ENCODE results near the gene RIPPLY2. TPM values are rescaled to one million over a fixed set of nuclear protein-coding genes. Genes with fewer than 3 reads are reported as not detected.
A peak's percentile ranks its signal among the peaks of the same experiment; 100 is the strongest.

RIPPLY2 gene
- total and polyA plus RNA-seq, 4 experiments from 2014 or later = not detected

DNA sequence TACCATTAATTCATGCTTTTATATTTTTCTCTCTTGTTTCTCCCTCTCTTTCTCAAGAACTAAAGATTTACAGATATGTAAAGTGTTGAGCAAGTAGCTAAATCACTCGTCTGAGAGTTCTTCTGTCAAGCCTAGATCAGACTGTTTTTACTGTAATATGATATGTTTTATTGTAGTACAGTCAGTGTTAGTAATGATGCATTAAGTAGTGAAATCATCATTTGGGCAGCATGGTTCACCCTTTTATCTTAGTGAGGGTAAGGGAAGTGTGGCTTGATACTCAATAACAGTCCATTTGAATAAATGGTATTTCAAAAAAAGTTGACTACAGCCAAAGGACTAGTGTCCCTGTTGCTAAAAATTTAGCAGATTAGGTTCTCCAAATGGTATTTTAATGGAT lies 15.5 kb downstream of the RIPPLY2 start:
- H3K9me3 Mint-ChIP-seq = peaks cover 5 to 15% (median 9%) of the 10 kb centered on the region in 8 donors
- POLR2A ChIA-PET (ENCODE audit: partially characterized antibody) = no interaction called here

DNA sequence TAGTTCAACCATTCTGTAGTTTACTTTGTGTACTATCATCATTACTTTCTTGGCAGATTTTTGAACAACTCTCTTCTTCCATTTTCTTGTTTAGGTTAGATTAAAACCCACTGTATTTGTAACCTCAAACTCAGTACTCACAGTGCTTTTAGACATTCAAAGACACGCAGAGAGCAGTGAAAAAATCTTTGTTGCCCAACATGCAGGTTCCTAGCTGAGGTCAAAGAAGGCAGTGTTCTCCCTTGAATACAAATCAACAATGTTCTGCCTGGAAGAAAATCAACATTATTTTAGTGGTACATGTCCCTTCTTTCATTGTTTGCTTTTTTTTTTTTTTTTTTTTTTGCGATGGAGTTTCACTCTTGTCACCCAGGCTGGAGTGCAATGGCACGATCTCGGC lies 17.5 kb downstream of the RIPPLY2 start:
- Mint-ChIP-seq H3K36me3 (peaks cover 45 to 50% of the 10 kb centered on the region in 2 donors), H3K9me3 (peaks cover 5 to 15% (median 9%) of the 10 kb centered on the region in 8 donors), H3K4me3 (no peak overlapping the region), H3K27me3 (no peaks in the 10 kb centered on the region), H3K4me1 (peaks cover 22 to 40% (median 25%) of the 10 kb centered on the region in 4 donors), H3K27ac (no peak overlapping the region)
- CTCF ChIA-PET (ENCODE audit: partially characterized antibody) = no interaction called here
- no peak overlapping the region for H3K4me3 ChIP-seq (ENCODE audit: low read length in 2 of 2)
- no peak for DNase-seq
- intact Hi-C loops (cut with micrococcal nuclease) = no loop called here
- POLR2A ChIA-PET (ENCODE audit: partially characterized antibody) = no interaction called here
- no peaks in the 10 kb centered on the region for H3K27me3 ChIP-seq (ENCODE audit: insufficient read depth, low read length)
- H3K27ac ChIP-seq (ENCODE audit: low read depth, low read length) = no peak overlapping the region
- H3K9me3 ChIP-seq (ENCODE audit: control insufficient read depth in 1 of 2, low read length in 2 of 2) = no peaks in the 10 kb centered on the region
- peaks cover 12% of the 10 kb centered on the region for H3K36me3 ChIP-seq (ENCODE audit: insufficient read depth, low read length)
- peaks cover 14% of the 10 kb centered on the region for H3K4me1 ChIP-seq (ENCODE audit: insufficient read depth, low read length)

More for the DNA sequence above, 15.5 kb downstream of the RIPPLY2 start:
- no peak overlapping the region for H3K27ac Mint-ChIP-seq
- H3K27me3 Mint-ChIP-seq = no peaks in the 10 kb centered on the region
- Histone ChIP-seq H3K36me3 (ENCODE audit: insufficient read depth, low read length) (peaks cover 18% of the 10 kb centered on the region), H3K9me3 (ENCODE audit: control insufficient read depth in 1 of 2, low read length in 2 of 2) (no peaks in the 10 kb centered on the region), H3K4me1 (ENCODE audit: insufficient read depth, low read length) (peaks cover 12% of the 10 kb centered on the region), H3K4me3 (ENCODE audit: low read length in 2 of 2) (no peak overlapping the region), H3K27me3 (ENCODE audit: insufficient read depth, low read length) (no peaks in the 10 kb centered on the region), H3K27ac (ENCODE audit: low read depth, low read length) (no peak overlapping the region)
- DNase-seq = no peak
- CTCF ChIA-PET (ENCODE audit: partially characterized antibody) = no interaction called here
- no peak overlapping the region for H3K4me3 Mint-ChIP-seq
- H3K4me1 Mint-ChIP-seq = peaks cover 18 to 33% (median 18%) of the 10 kb centered on the region in 4 donors
- peaks cover 62 to 67% of the 10 kb centered on the region in 2 donors for H3K36me3 Mint-ChIP-seq
- intact Hi-C loops (cut with micrococcal nuclease) = no loop called here

DNA sequence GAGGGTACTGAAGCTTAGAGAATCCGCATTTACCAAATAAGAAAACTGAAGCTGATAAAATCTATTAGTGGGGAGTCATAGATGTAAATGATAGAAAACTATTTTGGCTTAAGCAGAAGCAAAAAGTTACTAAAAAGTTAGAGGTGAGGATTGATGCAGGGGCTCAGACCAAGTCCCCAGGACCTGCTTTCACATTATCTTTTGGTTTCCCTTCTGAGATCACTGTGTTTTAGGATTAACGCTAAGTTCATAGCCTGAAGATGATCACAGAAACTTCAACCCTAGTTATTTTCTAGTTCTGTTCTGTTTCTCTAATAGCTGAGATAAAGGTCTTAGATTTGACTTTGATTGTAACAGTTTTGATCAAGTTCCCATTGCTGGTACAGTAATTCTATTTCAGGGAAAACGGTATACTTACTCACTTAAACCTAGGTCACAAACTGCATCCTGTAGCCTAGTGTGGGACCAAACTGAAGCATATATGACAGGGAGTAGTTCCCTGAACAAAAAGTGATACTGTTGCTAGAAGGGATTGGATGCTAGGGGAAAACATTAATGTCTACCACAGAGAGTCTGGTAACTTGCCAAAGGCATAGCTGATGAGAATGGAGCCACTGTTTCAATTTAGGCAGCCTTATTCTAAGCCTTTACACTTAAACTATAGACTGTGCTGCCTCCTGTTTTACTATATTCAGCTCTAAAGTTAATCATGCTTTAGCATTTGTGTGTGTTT lies 19.4 kb downstream of the RIPPLY2 start:
- Histone ChIP-seq H3K4me1 (ENCODE audit: insufficient read depth, low read length) (peaks cover 14% of the 10 kb centered on the region), H3K27me3 (ENCODE audit: insufficient read depth, low read length) (no peaks in the 10 kb centered on the region), H3K27ac (ENCODE audit: low read depth, low read length) (no peak overlapping the region), H3K4me3 (ENCODE audit: low read length in 2 of 2) (no peak overlapping the region), H3K9me3 (ENCODE audit: control insufficient read depth in 1 of 2, low read length in 2 of 2) (no peaks in the 10 kb centered on the region), H3K36me3 (ENCODE audit: insufficient read depth, low read length) (peaks cover 2% of the 10 kb centered on the region)
- Mint-ChIP-seq H3K36me3 (peaks cover 27 to 34% of the 10 kb centered on the region in 2 donors), H3K27ac (peak overlapping the region in 2 of 7 donors; percentile 37 to 48), H3K4me3 (peak overlapping the region in 2 of 8 donors; percentile 9 to 15), H3K27me3 (no peaks in the 10 kb centered on the region), H3K4me1 (peaks cover 24 to 50% (median 31%) of the 10 kb centered on the region in 4 donors), H3K9me3 (peaks cover 0 to 5% (median 1%) of the 10 kb centered on the region in 8 donors)
- DNase-seq = no peak
- intact Hi-C loops (cut with micrococcal nuclease) = no loop called here
- POLR2A ChIA-PET (ENCODE audit: partially characterized antibody) = no interaction called here
- CTCF ChIA-PET (ENCODE audit: partially characterized antibody) = interaction anchor here (0.7 kb wide), 1 partner anchor 1602 kb away, joined by 3 read pairs; no protein-coding TSS in a partner anchor

DNA sequence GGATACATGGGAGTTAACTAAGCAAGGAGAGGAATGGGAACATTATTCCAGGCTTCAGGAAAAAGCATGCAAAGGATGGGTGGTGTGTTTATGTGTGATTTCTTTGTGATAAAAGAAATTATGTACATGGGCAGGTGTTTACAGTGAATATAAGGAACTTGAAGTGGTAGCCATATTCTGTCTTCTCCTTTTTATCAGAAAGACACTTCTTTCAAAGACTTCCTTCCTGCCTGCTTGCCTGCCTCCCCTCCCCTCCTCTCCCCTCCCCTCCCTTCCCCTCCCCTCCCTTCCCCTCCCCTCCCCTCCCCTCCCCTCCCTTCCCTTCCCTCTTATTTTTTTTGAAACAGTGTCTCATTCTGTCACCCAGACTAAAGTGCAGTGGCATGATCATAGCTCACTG lies 20.7 kb downstream of the RIPPLY2 start:
- H3K27me3 ChIP-seq (ENCODE audit: insufficient read depth, low read length) = no peaks in the 10 kb centered on the region
- DNase-seq = no peak
- H3K4me3 ChIP-seq (ENCODE audit: low read length in 2 of 2) = no peak overlapping the region
- peak overlapping the region in 4 of 8 donors; percentile 9 to 42 (median 11) for H3K4me3 Mint-ChIP-seq
- H3K27ac Mint-ChIP-seq = peak overlapping the region in 2 of 7 donors; percentile 1 to 37
- H3K36me3 ChIP-seq (ENCODE audit: insufficient read depth, low read length) = no peaks in the 10 kb centered on the region
- ChIA-PET CTCF (ENCODE audit: partially characterized antibody) (interaction anchor here (0.5 kb wide), 1 partner anchor 128 kb away, joined by 3 read pairs; no protein-coding TSS in a partner anchor), POLR2A (ENCODE audit: partially characterized antibody) (no interaction called here)
- no peaks in the 10 kb centered on the region for H3K27me3 Mint-ChIP-seq
- intact Hi-C loops (cut with micrococcal nuclease) = no loop called here
- no peak overlapping the region for H3K27ac ChIP-seq (ENCODE audit: low read depth, low read length)
- peaks cover 19% of the 10 kb centered on the region for H3K4me1 ChIP-seq (ENCODE audit: insufficient read depth, low read length)
- peaks cover 31 to 55% (median 38%) of the 10 kb centered on the region in 4 donors for H3K4me1 Mint-ChIP-seq
- peaks cover 14 to 22% of the 10 kb centered on the region in 2 donors for H3K36me3 Mint-ChIP-seq
- no peaks in the 10 kb centered on the region for H3K9me3 Mint-ChIP-seq
- H3K9me3 ChIP-seq (ENCODE audit: control insufficient read depth in 1 of 2, low read length in 2 of 2) = no peaks in the 10 kb centered on the region

DNA sequence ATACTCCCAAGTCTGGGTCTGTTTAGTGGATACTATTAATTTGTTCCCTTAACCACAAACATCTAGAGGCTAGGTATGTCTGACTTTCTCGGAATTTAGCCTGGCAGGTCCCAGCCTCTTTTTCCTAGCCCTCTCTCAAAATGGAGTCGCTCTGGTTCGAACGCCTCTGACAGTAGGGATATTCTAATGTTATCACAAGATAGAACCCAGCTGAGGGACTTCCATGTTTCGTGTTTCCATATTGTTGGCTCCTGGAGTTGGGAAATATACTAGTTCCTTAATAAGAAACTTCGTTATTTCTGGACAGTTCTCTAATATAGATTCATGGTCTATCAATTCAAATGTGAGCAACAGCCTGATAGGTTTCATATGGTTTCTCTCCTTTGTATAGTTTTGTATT lies 22.7 kb downstream of the RIPPLY2 start:
- no peak overlapping the region for H3K27ac ChIP-seq (ENCODE audit: low read depth, low read length)
- CTCF ChIA-PET (ENCODE audit: partially characterized antibody) = interaction anchor here (1.0 kb wide), 2 partner anchors 16 to 345 kb away, joined by 3 read pairs; partner anchors contain the start of gene CYB5R4
- no peaks in the 10 kb centered on the region for H3K9me3 Mint-ChIP-seq
- DNase-seq = no peak
- peaks cover 5 to 14% of the 10 kb centered on the region in 2 donors for H3K36me3 Mint-ChIP-seq
- H3K27ac Mint-ChIP-seq = peak overlapping the region in 2 of 7 donors; percentile 18 to 30
- no peak overlapping the region for H3K4me3 ChIP-seq (ENCODE audit: low read length in 2 of 2)
- POLR2A ChIA-PET (ENCODE audit: partially characterized antibody) = no interaction called here
- H3K36me3 ChIP-seq (ENCODE audit: insufficient read depth, low read length) = no peaks in the 10 kb centered on the region
- intact Hi-C loops (cut with micrococcal nuclease) = no loop called here
- H3K9me3 ChIP-seq (ENCODE audit: control insufficient read depth in 1 of 2, low read length in 2 of 2) = no peaks in the 10 kb centered on the region
- no peak overlapping the region for H3K4me3 Mint-ChIP-seq
- peaks cover 26% of the 10 kb centered on the region for H3K4me1 ChIP-seq (ENCODE audit: insufficient read depth, low read length)
- H3K27me3 ChIP-seq (ENCODE audit: insufficient read depth, low read length) = no peaks in the 10 kb centered on the region
- peaks cover 38 to 61% (median 51%) of the 10 kb centered on the region in 4 donors for H3K4me1 Mint-ChIP-seq
- H3K27me3 Mint-ChIP-seq = no peaks in the 10 kb centered on the region

DNA sequence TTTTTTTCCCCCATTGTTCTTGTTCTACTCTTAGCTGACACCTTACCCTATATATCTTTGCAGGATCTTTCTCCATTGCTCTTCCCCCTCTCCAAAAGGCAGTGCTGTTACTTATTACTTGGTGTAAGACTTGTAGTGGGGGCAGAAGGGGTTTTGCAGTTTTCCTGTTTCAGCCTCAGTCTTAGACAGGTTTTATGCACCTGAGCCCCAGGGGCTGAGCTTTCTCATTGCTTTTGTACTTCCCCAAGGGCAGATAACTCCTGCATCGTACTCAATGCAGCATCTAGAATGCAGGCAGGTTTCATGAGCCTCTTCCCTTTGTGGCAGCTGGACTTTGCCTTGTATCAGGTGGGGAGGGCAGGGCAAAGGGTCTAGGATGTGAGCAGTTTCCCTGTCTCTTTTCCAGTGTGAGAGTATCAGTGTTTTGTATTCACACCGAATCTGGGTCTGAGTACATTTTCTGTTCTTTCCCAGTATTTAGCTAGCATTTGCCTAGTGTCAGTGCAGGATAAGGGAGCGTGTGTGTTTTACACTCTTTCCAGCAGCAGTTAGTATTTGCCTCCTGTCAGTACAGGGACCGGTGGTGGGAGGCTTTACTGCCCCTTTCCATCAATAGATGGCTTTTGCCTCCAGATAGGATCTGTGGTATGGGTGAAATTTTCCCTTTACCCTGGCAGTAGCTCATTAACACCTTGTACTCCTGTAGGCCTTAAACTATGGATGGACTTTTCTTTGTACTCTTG lies 25.9 kb downstream of the RIPPLY2 start:
- Histone ChIP-seq H3K4me3 (ENCODE audit: low read length in 2 of 2) (no peak overlapping the region), H3K27me3 (ENCODE audit: insufficient read depth, low read length) (no peaks in the 10 kb centered on the region), H3K36me3 (ENCODE audit: insufficient read depth, low read length) (no peaks in the 10 kb centered on the region), H3K9me3 (ENCODE audit: control insufficient read depth in 1 of 2, low read length in 2 of 2) (no peaks in the 10 kb centered on the region), H3K4me1 (ENCODE audit: insufficient read depth, low read length) (peaks cover 12% of the 10 kb centered on the region), H3K27ac (ENCODE audit: low read depth, low read length) (no peak overlapping the region)
- no peaks in the 10 kb centered on the region for H3K9me3 Mint-ChIP-seq
- no peak for DNase-seq
- CTCF ChIA-PET (ENCODE audit: partially characterized antibody) = interaction anchor here (1.6 kb wide), 1 partner anchor 10 kb away, joined by 4 read pairs; no protein-coding TSS in a partner anchor
- POLR2A ChIA-PET (ENCODE audit: partially characterized antibody) = interaction anchor here (1.0 kb wide), 1 partner anchor 20 kb away, joined by 3 read pairs; the partner anchor contains the start of gene CYB5R4
- H3K4me1 Mint-ChIP-seq = peaks cover 25 to 44% (median 39%) of the 10 kb centered on the region in 4 donors
- intact Hi-C loops (cut with micrococcal nuclease) = no loop called here
- peaks cover 0 to 3% of the 10 kb centered on the region in 2 donors for H3K36me3 Mint-ChIP-seq
- H3K4me3 Mint-ChIP-seq = no peak overlapping the region
- peak overlapping the region in 1 of 7 donors; percentile 24 for H3K27ac Mint-ChIP-seq
- no peaks in the 10 kb centered on the region for H3K27me3 Mint-ChIP-seq

DNA sequence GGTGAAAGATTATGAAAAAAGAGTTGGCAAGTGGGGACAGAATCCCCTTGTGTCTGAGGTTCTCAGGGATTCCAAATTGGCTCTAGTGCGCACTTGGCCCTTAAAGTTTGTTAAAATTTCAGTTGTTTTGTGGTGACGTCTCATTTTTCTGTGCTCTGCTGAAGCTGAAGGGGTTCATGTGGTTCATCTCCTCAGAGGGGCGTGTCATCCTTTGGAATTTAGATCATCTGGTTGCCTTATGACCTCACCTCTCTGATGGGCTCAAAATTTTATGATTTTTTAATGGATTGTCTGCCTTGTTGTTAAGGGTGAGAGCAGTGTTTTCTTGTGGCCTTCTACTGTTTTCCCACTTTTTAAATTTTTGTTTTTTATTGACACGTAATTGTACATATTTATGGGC lies 26.6 kb downstream of the RIPPLY2 start:
- no peaks in the 10 kb centered on the region for H3K27me3 ChIP-seq (ENCODE audit: insufficient read depth, low read length)
- Mint-ChIP-seq H3K4me1 (peaks cover 27 to 45% (median 40%) of the 10 kb centered on the region in 4 donors), H3K36me3 (peaks cover 0 to 3% of the 10 kb centered on the region in 2 donors), H3K27ac (peak overlapping the region in 2 of 7 donors; percentile 25 to 30), H3K9me3 (no peaks in the 10 kb centered on the region), H3K4me3 (no peak overlapping the region), H3K27me3 (no peaks in the 10 kb centered on the region)
- ChIA-PET POLR2A (ENCODE audit: partially characterized antibody) (interaction anchor here (1.0 kb wide), 1 partner anchor 21 kb away, joined by 3 read pairs; the partner anchor contains the start of gene CYB5R4), CTCF (ENCODE audit: partially characterized antibody) (interaction anchor here (1.6 kb wide), 1 partner anchor 9 kb away, joined by 4 read pairs; no protein-coding TSS in a partner anchor)
- no peaks in the 10 kb centered on the region for H3K9me3 ChIP-seq (ENCODE audit: control insufficient read depth in 1 of 2, low read length in 2 of 2)
- H3K27ac ChIP-seq (ENCODE audit: low read depth, low read length) = no peak overlapping the region
- H3K36me3 ChIP-seq (ENCODE audit: insufficient read depth, low read length) = no peaks in the 10 kb centered on the region
- H3K4me3 ChIP-seq (ENCODE audit: low read length in 2 of 2) = no peak overlapping the region
- H3K4me1 ChIP-seq (ENCODE audit: insufficient read depth, low read length) = peaks cover 18% of the 10 kb centered on the region
- intact Hi-C loops (cut with micrococcal nuclease) = no loop called here
- no peak for DNase-seq
